ACC112 (cell line): ENCODE results near the gene NPTXR.

Experiments used
- H2AFZ ChIP-seq: fragments of 200-600 bp; sonication (generic); one replicate; pipeline ENCODE4 v1.6.0; 2017; ENCODE audit warnings: antibody characterized with exemption, low read length; ENCODE audit not compliant: unreplicated experiment
- H3K27ac ChIP-seq: fragments of 200-600 bp; sonication (generic); 2 replicates; pipeline ENCODE4 v1.5.1; 2014; ENCODE audit warnings: low read depth, mild to moderate bottlenecking, antibody characterized with exemption, low read length, moderate library complexity
- H3K27me3 ChIP-seq: fragments of 200-600 bp; sonication (generic); 2 replicates; pipeline ENCODE4 v1.6.1; 2014; ENCODE audit warnings: mild to moderate bottlenecking, antibody characterized with exemption, low read length, moderate library complexity, mixed read lengths; ENCODE audit not compliant: insufficient read depth
- H3K36me3 ChIP-seq: fragments of 200-600 bp; sonication (generic); 2 replicates; pipeline ENCODE4 v1.6.1; 2016; ENCODE audit warnings: mild to moderate bottlenecking, antibody characterized with exemption, low read length, moderate library complexity, mixed read lengths; ENCODE audit not compliant: insufficient read depth
- H3K4me1 ChIP-seq: fragments of 200-600 bp; sonication (generic); one replicate; pipeline ENCODE4 v1.6.1; 2016; ENCODE audit warnings: low read length, mixed read lengths; ENCODE audit not compliant: insufficient read depth, unreplicated experiment, control insufficient read depth
- H3K4me3 ChIP-seq: fragments of 200-600 bp; sonication (generic); 2 replicates; pipeline ENCODE4 v1.5.1; 2014; ENCODE audit warnings: mild to moderate bottlenecking, low read depth, low read length
- H3K79me2 ChIP-seq: fragments of 200-600 bp; sonication (generic); one replicate; pipeline ENCODE4 v1.6.0; 2016; ENCODE audit warnings: low read length; ENCODE audit not compliant: control insufficient read depth, unreplicated experiment, insufficient read depth

Gene NPTXR

DNA sequence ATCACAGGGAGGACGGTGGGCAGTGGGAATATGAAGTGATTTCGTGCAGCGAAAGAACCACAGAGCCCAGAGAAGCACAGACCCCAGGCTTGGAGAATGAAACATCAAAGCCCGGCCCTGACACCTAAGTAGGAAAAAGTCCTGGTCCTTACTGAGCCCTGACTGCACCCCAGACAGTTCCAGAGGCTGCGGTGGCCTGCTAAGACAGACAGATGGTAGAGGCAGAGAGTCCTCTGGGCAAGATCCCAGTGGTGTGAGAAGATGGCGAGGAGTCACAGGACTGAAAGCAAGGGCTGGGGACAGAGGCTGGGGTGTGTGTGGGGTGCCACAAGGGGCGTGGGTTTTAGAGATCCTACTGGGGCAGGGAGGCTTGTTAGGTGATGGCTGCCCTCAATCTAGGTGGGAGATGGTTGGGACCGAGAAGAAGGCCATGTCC lies 24.5 kb upstream of the NPTXR start:
- Histone ChIP-seq H3K4me3 (no peak overlapping the region), H3K27ac (no peak overlapping the region), H3K4me1 (peaks cover 13% of the 10 kb centered on the region), H3K27me3 (no peaks in the 10 kb centered on the region), H3K36me3 (0 out of 2 replicates have a peak, but pooled peaks cover 4% of the 10 kb centered on the region), H3K79me2 (peaks cover 13% of the 10 kb centered on the region), H2AFZ (no peak overlapping the region)

DNA sequence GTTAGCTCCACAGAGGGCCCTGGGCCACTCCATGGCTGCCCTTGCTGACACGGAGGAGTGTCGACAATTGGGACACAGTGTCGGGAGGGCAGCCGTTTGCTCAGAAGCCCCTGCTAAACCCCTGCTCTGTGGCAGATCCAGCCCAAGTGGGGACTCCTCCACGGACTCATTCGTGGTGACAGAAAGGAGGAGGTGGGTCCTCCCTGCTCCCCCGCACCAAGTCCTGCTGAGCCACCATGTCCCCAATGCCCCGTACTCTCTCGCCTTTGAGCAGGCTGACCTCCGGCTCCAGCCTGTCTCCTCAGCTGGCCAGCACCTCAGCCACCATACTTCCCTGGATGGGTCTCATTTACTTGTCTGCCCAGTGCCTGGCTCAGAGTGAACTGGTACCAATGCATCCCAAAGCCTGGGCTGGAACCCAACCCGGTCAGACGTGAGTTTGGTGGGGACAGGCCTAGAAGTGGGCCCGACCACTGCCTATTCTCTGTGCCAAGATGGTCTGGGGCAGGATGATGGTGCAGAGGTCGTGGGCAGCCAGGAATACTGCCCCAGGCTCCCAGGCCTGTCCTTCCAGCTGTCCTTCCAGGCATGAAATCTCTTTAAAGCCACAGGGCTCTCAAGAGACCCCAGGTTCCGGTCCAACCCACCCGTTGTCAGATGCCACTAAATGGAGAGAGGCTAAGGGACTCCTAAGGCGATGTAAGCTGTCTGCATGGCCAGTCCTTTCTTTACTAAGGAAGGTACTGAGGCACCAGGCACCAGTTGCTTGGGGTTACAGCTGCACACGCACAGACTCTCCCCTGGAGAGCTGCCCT lies 23.9 kb upstream of the NPTXR start:
- Histone ChIP-seq H3K4me3 (no peak overlapping the region), H3K79me2 (peaks cover 13% of the 10 kb centered on the region), H3K4me1 (peaks cover 13% of the 10 kb centered on the region), H3K27me3 (no peaks in the 10 kb centered on the region), H2AFZ (no peak overlapping the region), H3K36me3 (0 out of 2 replicates have a peak, but pooled peaks cover 4% of the 10 kb centered on the region), H3K27ac (no peak overlapping the region)

DNA sequence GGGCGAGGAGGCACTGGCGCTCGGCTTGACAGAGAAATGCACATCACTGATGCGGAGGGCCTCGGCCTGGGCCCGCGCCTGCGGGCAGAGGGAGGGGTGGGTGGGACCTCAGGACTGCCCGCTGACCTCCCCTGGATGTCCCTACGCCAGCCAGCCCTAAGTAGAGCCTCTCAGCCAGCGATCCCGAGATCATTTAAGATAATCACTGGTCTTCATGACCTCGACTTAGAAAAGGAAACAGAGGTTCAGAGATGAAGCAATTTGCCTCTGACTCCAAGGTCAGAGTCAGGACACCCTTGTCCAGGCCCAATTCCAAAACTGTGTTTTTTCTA lies 23.3 kb upstream of the NPTXR start:
- Histone ChIP-seq H3K27ac (no peak overlapping the region), H3K4me1 (peaks cover 13% of the 10 kb centered on the region), H3K79me2 (peaks cover 13% of the 10 kb centered on the region), H3K4me3 (no peak overlapping the region), H3K36me3 (0 out of 2 replicates have a peak, but pooled peaks cover 4% of the 10 kb centered on the region), H2AFZ (no peak overlapping the region), H3K27me3 (no peaks in the 10 kb centered on the region)

DNA sequence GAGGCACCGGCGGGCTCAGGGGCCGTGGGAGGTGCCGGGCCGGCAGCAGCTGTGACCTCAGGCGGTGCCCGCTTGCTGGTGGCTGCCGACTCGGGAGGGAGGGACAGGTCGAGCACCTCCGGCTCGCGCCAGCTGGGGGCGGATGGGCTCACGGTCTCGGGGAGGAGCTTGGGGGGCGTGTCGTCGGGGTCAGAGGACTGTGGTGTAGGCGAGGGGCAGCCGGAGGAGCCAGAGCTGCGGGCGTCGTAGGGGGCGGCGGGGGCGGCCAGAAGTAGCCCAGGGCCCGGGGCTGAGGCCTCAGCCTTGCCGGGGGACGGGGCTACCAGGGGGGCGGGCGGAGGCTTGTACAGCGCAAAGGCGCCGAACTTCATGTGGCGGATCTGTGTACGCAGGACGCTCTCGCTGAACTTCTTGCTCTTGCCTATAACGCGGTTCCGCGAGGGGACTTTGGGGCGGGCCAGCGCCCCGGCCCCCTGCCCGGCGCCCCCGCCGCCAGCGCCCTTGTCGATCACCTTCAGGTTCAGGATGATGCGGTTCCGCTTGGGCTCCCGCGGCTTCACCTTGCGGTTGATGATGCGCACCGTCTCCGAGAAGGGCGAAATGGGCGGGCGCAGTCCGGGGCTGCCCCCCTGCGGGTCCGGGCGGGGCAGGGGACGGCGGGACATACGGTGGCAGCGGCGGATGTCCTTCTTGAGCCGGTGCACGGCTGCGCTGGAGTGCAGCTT lies 22.7 kb upstream of the NPTXR start:
- no peaks in the 10 kb centered on the region for H3K27me3 ChIP-seq
- H3K4me3 ChIP-seq, result no peak overlapping the region
- no peak overlapping the region for H3K27ac ChIP-seq
- H3K4me1 ChIP-seq, result peaks cover 13% of the 10 kb centered on the region
- 0 out of 2 replicates have a peak, but pooled peaks cover 4% of the 10 kb centered on the region for H3K36me3 ChIP-seq
- H2AFZ ChIP-seq, result no peak overlapping the region
- peaks cover 13% of the 10 kb centered on the region for H3K79me2 ChIP-seq

DNA sequence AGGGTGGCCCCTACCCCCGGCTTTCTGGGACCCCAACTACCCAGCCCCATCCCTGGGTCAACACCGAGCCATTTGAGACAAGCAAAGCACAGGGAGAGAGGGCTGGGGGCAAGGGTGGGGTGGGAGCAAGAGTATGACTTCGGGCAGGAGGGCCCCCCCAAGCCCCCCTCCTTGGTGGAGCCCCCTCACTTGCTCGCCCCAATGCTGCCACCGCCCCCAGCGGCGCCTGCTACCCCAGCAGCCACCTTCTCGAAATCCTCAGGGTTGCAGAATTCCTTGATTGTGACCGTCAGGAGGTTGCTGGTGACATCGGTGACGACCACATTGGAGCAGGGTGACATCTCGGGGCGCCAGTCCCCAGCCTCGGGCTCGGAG lies 22.2 kb upstream of the NPTXR start:
- Histone ChIP-seq H3K36me3 (0 out of 2 replicates have a peak, but pooled peaks cover 4% of the 10 kb centered on the region), H3K4me3 (no peak overlapping the region)

DNA sequence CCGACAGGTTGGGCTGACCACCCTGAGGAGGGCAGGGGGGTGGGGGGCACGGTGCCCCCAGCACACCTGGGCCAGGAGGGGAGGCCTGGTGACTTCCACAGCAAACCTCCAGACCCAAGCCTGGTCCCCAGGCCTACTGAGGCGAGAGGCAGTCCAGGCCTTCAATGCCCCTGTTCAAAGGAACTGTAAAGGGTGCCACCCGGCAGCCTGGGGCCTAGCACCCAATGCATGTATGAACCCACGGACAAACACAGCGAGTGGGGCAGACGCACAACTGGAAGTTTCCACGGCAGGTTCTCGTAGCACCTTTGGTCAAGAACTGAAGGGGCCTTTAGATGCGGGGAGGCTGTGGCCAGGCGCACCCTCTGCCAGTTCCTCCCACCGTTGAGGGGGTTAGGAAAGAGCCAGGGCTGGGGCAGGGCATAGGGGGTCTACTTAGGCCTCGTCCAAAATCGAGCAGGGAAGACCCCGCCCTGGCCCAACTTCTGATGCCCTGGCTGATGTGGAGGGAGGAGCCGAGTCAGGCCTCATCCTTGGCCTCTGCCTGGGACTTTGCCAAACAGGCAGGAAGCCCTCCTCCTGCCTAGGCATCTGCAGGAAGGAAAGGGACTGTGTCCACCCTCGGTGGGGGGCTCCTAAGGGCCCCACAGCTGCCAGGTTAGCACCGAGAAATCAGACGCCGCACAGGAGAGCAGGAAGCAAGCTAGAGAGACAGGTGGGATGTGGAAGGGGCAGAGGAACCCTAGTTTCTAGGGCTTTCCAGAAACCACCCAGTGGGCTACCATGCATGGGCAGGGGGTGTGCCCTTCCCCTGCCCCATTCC lies 21.6 kb upstream of the NPTXR start:
- Histone ChIP-seq H3K4me1 (peaks cover 13% of the 10 kb centered on the region), H3K36me3 (0 out of 2 replicates have a peak, but pooled peaks cover 4% of the 10 kb centered on the region), H2AFZ (no peak overlapping the region), H3K27ac (no peak overlapping the region), H3K27me3 (no peaks in the 10 kb centered on the region), H3K4me3 (no peak overlapping the region), H3K79me2 (peaks cover 4% of the 10 kb centered on the region)

More for the DNA sequence above, 22.2 kb upstream of the NPTXR start:
- Histone ChIP-seq H3K79me2 (peaks cover 10% of the 10 kb centered on the region), H3K27ac (no peak overlapping the region), H3K4me1 (peaks cover 13% of the 10 kb centered on the region), H3K27me3 (no peaks in the 10 kb centered on the region), H2AFZ (no peak overlapping the region)

DNA sequence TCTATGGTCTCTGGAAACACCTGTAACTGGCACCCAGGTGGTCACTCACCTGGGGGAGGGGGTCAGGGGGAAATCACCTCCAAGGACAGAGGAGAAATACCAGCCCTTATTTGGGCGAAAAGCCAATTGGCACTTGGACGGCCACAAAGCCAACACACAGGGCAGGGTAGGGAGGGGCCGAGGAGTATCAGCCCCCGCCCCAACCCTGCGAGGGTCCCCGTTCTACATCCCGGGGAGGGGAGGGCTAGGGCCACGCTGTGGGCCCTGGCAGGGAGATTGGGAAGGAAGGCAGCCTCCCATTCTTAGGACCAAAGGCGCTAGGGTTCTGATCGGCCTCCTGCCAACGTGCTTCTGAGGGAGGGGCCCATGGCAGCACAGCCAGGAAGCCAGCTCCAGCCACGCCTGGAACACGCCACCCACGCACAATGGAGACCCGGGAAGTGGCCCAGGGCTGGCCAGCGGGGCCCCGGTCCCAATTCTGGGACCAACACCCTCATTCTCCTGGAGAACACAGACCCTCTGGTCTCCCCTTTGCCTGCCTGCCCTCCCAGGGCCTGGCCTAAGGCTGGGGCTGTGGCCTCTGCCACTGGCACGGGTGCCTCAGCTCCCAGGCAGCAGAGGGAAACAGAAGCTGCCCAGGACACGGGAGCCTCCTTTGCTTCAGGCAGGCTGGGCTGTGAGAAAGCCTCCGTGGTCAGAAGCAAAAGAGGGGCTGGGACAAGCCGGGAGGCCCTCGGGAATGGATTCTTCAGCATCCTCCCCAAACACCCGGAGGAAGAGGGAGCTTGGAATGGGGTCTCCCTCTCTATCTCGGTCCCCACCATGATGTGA lies 20.7 kb upstream of the NPTXR start:
- Histone ChIP-seq H3K4me1 (peaks cover 13% of the 10 kb centered on the region), H3K36me3 (0 out of 2 replicates have a peak, but pooled peaks cover under 1% of the 10 kb centered on the region), H3K27me3 (no peaks in the 10 kb centered on the region), H3K79me2 (peaks cover 2% of the 10 kb centered on the region), H2AFZ (no peak overlapping the region), H3K27ac (no peak overlapping the region), H3K4me3 (no peak overlapping the region)

DNA sequence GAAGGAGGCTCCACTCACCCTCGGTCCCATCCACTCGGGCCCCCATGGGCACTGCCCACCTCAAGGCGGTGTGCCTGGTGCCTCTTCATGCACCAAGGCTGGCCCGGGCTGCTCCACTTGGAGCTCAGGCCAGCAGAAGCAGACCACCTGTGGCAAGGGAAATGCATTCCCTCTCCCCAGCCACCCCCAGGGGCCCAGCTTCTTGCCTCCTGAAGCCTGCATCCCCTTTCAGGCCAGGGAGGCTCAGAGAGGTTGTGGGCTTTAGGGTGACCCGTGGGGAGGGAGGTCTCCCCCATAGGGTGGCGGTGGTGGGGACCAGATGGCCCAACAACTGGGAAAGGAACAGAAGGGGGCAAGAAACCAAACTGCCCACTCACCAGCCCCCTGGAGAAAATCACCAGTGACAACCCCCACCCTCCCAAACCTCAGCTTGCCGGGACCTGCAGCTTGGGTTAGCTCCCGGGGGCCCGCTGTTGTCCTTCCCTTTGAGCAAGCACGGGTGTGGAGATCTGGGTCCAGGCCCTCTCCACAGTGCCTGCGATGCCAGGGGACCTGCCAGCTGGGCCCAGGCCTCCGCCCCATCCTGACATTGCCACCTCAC lies 19.8 kb upstream of the NPTXR start:
- H3K4me1 ChIP-seq, result peaks cover 13% of the 10 kb centered on the region
- no peak overlapping the region for H3K4me3 ChIP-seq
- H3K27ac ChIP-seq, result no peak overlapping the region
- no peaks in the 10 kb centered on the region for H3K27me3 ChIP-seq
- H3K79me2 ChIP-seq, result peaks cover 2% of the 10 kb centered on the region
- H2AFZ ChIP-seq, result no peak overlapping the region
- H3K36me3 ChIP-seq, result no peaks in the 10 kb centered on the region

DNA sequence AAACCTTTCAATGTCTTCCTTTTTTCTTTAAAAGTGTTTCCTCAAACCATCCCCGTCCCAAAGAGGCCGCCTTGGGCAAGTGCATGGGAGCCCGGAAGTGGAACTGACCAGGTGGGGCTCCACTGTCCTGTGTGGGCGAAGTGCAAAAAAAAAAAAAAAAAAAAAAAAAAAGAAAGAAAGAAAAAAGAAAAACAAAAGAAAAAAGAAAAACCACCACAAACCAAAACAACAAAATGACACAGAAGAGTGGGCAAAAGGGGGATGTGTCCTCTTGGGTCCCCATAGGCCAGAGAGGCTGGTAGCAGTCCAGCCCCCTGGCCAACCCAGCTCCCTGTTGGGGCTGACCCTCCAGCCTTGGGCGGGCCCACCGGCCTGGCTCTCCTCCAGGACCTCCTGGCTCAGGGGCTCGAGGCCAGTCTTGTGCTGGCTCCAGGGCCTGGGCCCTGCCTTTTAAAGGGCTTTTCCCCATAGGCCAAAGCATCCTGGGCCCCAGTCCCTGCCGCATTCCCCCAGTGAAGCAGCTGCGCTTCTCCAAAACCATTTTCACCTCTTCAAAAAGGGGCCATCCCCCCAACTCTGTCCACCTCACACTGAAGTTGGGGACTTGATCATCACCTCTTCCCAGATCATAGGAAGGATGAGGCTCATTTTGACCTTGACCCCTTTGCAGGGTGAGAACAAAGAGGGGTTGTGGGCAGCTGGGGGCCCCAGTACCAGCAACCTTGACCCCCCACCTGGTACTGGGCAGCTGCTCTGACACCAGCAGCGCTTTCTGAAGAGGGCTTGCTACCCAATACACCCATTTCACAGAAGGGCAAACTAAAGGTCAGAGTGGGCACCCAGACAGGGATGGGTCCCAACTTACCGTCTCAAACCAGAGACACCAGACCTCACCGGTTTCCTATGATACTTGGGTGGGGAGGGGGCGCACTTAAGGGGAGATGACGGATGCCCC lies 18.8 kb upstream of the NPTXR start:
- peaks cover 13% of the 10 kb centered on the region for H3K4me1 ChIP-seq

More for the DNA sequence above, 18.8 kb upstream of the NPTXR start:
- peaks cover 2% of the 10 kb centered on the region for H3K79me2 ChIP-seq
- H2AFZ ChIP-seq, result no peak overlapping the region
- H3K27me3 ChIP-seq, result no peaks in the 10 kb centered on the region
- H3K27ac ChIP-seq, result no peak overlapping the region
- H3K4me3 ChIP-seq, result no peak overlapping the region
- no peaks in the 10 kb centered on the region for H3K36me3 ChIP-seq
